Caco-2 (cell line): ENCODE data around the gene SLC5A11. TPM values are rescaled to one million over a fixed set of nuclear protein-coding genes. Genes with fewer than 3 reads are reported as not detected.

Source experiments
- BruUV-seq: library from RNA; stranded (reverse); fragments of 400-500 nt; replicated peaks from 2 replicates; lab custom pipeline; 2021; lab: Mats Ljungman, UMichigan
- CTCF ChIA-PET: fragments of 300-600 bp; sonication (Branson Sonifier 250); formaldehyde crosslinking; loops from one replicate; lab custom pipeline; 2022; ENCODE audit warnings: antibody characterized with exemption; lab: Charles Lee
- POLR2A ChIA-PET: fragments of 300-600 bp; sonication (Branson Sonifier 250); formaldehyde crosslinking; loops from one replicate; lab custom pipeline; 2022; ENCODE audit warnings: antibody characterized with exemption; lab: Charles Lee
- DNase-seq, 2 experiments: peaks; one replicate each; pipeline versions ENCODE4 v3.0.0 to v3.0.0-alpha.2; 2020 to 2022
- H3K27me3 ChIP-seq: replicated peaks from 2 replicates; pipeline ENCODE4 v1.6.0; 2011; ENCODE audit warnings: low read length; ENCODE audit not compliant: control insufficient read depth, insufficient read depth
- H3K36me3 ChIP-seq: 2 replicates; pipeline ENCODE4 v1.5.1; 2011; ENCODE audit warnings: low read length; ENCODE audit not compliant: control insufficient read depth, insufficient read depth
- H3K4me1 ChIP-seq: fragments of 250-450 bp; sonication (Bioruptor Pico); 2 replicates; pipeline ENCODE4 v1.5.1; 2020; ENCODE audit warnings: mild to moderate bottlenecking
- H3K4me3 ChIP-seq: 2 replicates; pipeline ENCODE4 v1.5.1; 2011; ENCODE audit warnings: low read depth, mild to moderate bottlenecking, control low read depth, low read length
- H3K9me3 ChIP-seq: fragments of 250-450 bp; sonication (Bioruptor Pico); 2 replicates; pipeline ENCODE4 v1.5.1; 2020; ENCODE audit warnings: mild to moderate bottlenecking, moderate library complexity
- H3K27ac Mint-ChIP-seq: one replicate; pipeline ENCODE4 v1.8.0; 2022; ENCODE audit warnings: mixed read lengths; ENCODE audit not compliant: unreplicated experiment
- H3K27me3 Mint-ChIP-seq: one replicate; pipeline ENCODE4 v1.8.0; 2022; ENCODE audit warnings: mixed read lengths; ENCODE audit not compliant: insufficient read depth, unreplicated experiment
- H3K36me3 Mint-ChIP-seq: one replicate; pipeline ENCODE4 v1.8.0; 2022; ENCODE audit warnings: mild to moderate bottlenecking, mixed read lengths; ENCODE audit not compliant: insufficient read depth, unreplicated experiment
- H3K4me1 Mint-ChIP-seq: one replicate; pipeline ENCODE4 v1.8.0; 2022; ENCODE audit warnings: low read depth, mixed read lengths; ENCODE audit not compliant: unreplicated experiment
- H3K4me3 Mint-ChIP-seq: one replicate; pipeline ENCODE4 v1.8.0; 2022; ENCODE audit warnings: mild to moderate bottlenecking, moderate library complexity, mixed read lengths; ENCODE audit not compliant: unreplicated experiment
- H3K9me3 Mint-ChIP-seq: one replicate; pipeline ENCODE4 v1.8.0; 2022; ENCODE audit warnings: mixed read lengths; ENCODE audit not compliant: unreplicated experiment
- intact Hi-C: fragments of 100-400 bp; cut with micrococcal nuclease; formaldehyde crosslinking; loops from one replicate; pipeline ENCODE4 v1.10.0; 2022; ENCODE audit not compliant: unreplicated experiment
- total RNA-seq: library from RNA; stranded (reverse); gene quantifications from 2 replicates; pipeline ENCODE4 v1.2.3, GENCODE V29; 2022
- TF ChIP-seq, protein P1 (sequence below), 2 experiments: fragments of 200-600 bp in 1 of 2; IDR thresholded peaks; 1 replicate in 1 of 2; 2 replicates in 1 of 2; pipeline versions ENCODE4 v1.5.1 to v1.8.0; 2011 to 2022; ENCODE audit warnings: antibody characterized with exemption in 1 of 2, control low read depth in 1 of 2, inconsistent platforms in 1 of 2, low read depth in 1 of 2, low read length in 1 of 2, mild to moderate bottlenecking in 1 of 2, moderate library complexity in 1 of 2; ENCODE audit not compliant: insufficient read depth in 1 of 2, severe bottlenecking in 1 of 2, unreplicated experiment in 1 of 2

SLC5A11 gene
- total RNA-seq, 1 experiment from 2014 or later = 0.95 TPM

GRCh38 chr16:24850289-24850938 is 4.7 kb downstream of the SLC5A11 start:
- POLR2A ChIA-PET = no interaction called here

DNA sequence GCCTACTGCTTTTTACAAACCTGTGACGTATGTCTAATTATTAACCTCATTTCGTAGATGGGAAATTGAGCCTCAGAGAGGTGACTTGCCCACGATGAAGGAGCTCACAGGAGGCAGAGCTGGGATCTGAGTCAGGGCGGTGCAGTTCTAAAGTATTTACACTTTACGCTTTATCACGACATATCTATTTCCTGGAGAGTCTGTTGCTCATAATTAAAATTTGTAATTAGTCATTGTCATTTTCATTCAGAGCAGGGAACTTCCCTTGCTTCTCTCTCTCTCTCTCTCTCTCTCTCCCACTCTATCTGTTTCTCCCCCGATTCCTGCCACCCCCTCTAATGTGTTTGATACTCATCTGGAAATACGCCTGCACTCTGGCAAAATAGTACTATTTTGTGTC is 5.9 kb downstream of the SLC5A11 start:
- CTCF ChIA-PET = interaction anchor here (0.5 kb wide), 1 partner anchor 154 kb away, joined by 4 read pairs; no protein-coding TSS in a partner anchor
- H3K36me3 Mint-ChIP-seq = no peaks in the 10 kb centered on the region
- H3K4me1 Mint-ChIP-seq = peaks cover 8% of the 10 kb centered on the region
- H3K27me3 ChIP-seq = no peaks in the 10 kb centered on the region
- no peak overlapping the region for H3K4me3 ChIP-seq
- intact Hi-C loops = no loop called here
- no peaks in the 10 kb centered on the region for H3K9me3 Mint-ChIP-seq
- peaks cover 5% of the 10 kb centered on the region; the same call in 1 of the 2 replicates for H3K4me1 ChIP-seq
- POLR2A ChIA-PET = no interaction called here
- no peaks in the 10 kb centered on the region for H3K9me3 ChIP-seq
- no peak overlapping the region for H3K27ac Mint-ChIP-seq
- DNase-seq = no peak
- H3K4me3 Mint-ChIP-seq = no peak overlapping the region
- H3K27me3 Mint-ChIP-seq = no peaks in the 10 kb centered on the region
- H3K36me3 ChIP-seq = no peaks in the 10 kb centered on the region
- TF ChIP-seq, protein P1, sequence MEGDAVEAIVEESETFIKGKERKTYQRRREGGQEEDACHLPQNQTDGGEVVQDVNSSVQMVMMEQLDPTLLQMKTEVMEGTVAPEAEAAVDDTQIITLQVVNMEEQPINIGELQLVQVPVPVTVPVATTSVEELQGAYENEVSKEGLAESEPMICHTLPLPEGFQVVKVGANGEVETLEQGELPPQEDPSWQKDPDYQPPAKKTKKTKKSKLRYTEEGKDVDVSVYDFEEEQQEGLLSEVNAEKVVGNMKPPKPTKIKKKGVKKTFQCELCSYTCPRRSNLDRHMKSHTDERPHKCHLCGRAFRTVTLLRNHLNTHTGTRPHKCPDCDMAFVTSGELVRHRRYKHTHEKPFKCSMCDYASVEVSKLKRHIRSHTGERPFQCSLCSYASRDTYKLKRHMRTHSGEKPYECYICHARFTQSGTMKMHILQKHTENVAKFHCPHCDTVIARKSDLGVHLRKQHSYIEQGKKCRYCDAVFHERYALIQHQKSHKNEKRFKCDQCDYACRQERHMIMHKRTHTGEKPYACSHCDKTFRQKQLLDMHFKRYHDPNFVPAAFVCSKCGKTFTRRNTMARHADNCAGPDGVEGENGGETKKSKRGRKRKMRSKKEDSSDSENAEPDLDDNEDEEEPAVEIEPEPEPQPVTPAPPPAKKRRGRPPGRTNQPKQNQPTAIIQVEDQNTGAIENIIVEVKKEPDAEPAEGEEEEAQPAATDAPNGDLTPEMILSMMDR (IDR thresholded peaks at IDR 0.05; ENCODE audit: insufficient read depth in 1 of 2, low read depth in 1 of 2, low read length in 1 of 2, severe bottlenecking in 1 of 2, unreplicated experiment in 1 of 2) = no peak
- no TSS peak for BruUV-seq

More at GRCh38 chr16:24850289-24850938, 4.7 kb downstream of the SLC5A11 start:
- TF ChIP-seq, protein P1 (IDR thresholded peaks at IDR 0.05; ENCODE audit: insufficient read depth in 1 of 2, low read depth in 1 of 2, low read length in 1 of 2, severe bottlenecking in 1 of 2, unreplicated experiment in 1 of 2) = no peak
- Histone ChIP-seq H3K4me1 (peaks cover 17% of the 10 kb centered on the region), H3K9me3 (no peaks in the 10 kb centered on the region), H3K4me3 (no peak overlapping the region), H3K36me3 (no peaks in the 10 kb centered on the region), H3K27me3 (no peaks in the 10 kb centered on the region)
- CTCF ChIA-PET = no interaction called here
- no peaks in the 10 kb centered on the region for H3K27me3 Mint-ChIP-seq
- BruUV-seq = no TSS peak
- H3K9me3 Mint-ChIP-seq = no peaks in the 10 kb centered on the region
- intact Hi-C loops = no loop called here
- no peaks in the 10 kb centered on the region for H3K36me3 Mint-ChIP-seq
- peaks cover 9% of the 10 kb centered on the region for H3K4me1 Mint-ChIP-seq
- H3K4me3 Mint-ChIP-seq = no peak overlapping the region
- DNase-seq = no peak
- no peak overlapping the region for H3K27ac Mint-ChIP-seq

DNA sequence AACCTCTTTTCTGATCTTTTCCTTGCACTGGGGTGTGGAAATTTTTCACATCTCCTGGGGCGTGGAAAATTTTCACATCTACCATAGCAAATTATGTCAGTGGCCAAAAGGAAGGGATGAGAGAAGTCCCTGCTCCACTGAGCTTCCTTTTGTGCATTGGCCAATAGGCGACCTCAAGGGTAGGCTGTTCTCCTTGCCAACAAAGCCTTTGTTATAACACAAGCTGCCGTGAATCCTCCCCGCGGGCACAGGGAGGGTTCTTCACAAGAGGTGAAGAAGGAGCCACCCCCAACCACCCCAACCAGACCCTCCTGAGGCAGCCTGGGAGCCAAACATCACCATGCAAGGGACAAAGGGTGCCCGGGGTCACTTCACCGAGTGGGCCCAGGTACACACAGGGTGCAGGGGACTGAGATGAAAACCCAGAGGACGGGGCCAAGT is 6.5 kb downstream of the SLC5A11 start:
- no peaks in the 10 kb centered on the region for H3K27me3 ChIP-seq
- no peaks in the 10 kb centered on the region for H3K4me1 ChIP-seq
- H3K4me3 ChIP-seq = no peak overlapping the region
- intact Hi-C loops = no loop called here
- no peak for DNase-seq
- Mint-ChIP-seq H3K9me3 (no peaks in the 10 kb centered on the region), H3K4me3 (no peak overlapping the region), H3K27me3 (no peaks in the 10 kb centered on the region), H3K27ac (no peak overlapping the region), H3K36me3 (no peaks in the 10 kb centered on the region), H3K4me1 (peaks cover 2% of the 10 kb centered on the region)
- no peaks in the 10 kb centered on the region for H3K36me3 ChIP-seq
- H3K9me3 ChIP-seq = no peaks in the 10 kb centered on the region
- ChIA-PET CTCF (no interaction called here), POLR2A (no interaction called here)
- TF ChIP-seq, protein P1 (IDR thresholded peaks at IDR 0.05; ENCODE audit: insufficient read depth in 1 of 2, low read depth in 1 of 2, low read length in 1 of 2, severe bottlenecking in 1 of 2, unreplicated experiment in 1 of 2) = no peak
- BruUV-seq = no TSS peak
